ENCODE data around the gene MEN1. TPM values are rescaled to one million over a fixed set of nuclear protein-coding genes. Genes with fewer than 3 reads are reported as not detected.

The MEN1 gene
- total RNA-seq, 1 donor from 2014 or later: 8.7 TPM

- no peak for TF ChIP-seq CTCF (IDR thresholded peaks at IDR 0.05; ENCODE audit: borderline replicate concordance)
- Histone ChIP-seq H3K27me3 (ENCODE audit: low read depth) (no peaks in the 10 kb centered on the region), H3K9me3 (replicated peaks) (no peaks in the 10 kb centered on the region), H3K4me1 (peaks cover 14% of the 10 kb centered on the region), H3K36me3 (no peaks in the 10 kb centered on the region), H3K27ac (replicated peaks) (no peak overlapping the region), H3K4me3 (no peak overlapping the region)
- intact Hi-C loops (cut with micrococcal nuclease): no loop called here
- DNase-seq: no peak
Measured at GRCh38 chr11:64841592-64842365, 31.4 kb upstream of the MEN1 start.

- Histone ChIP-seq H3K27ac (replicated peaks) (no peak overlapping the region), H3K4me3 (no peak overlapping the region), H3K36me3 (no peaks in the 10 kb centered on the region), H3K4me1 (peaks cover 13% of the 10 kb centered on the region), H3K9me3 (replicated peaks) (no peaks in the 10 kb centered on the region), H3K27me3 (ENCODE audit: low read depth) (no peaks in the 10 kb centered on the region)
- no peak for DNase-seq
- TF ChIP-seq CTCF (IDR thresholded peaks at IDR 0.05; ENCODE audit: borderline replicate concordance): no peak
- intact Hi-C loops (cut with micrococcal nuclease): no loop called here
Measured at GRCh38 chr11:64839887-64840782, 29.8 kb upstream of the MEN1 start.

- Histone ChIP-seq H3K27ac (replicated peaks) (no peak overlapping the region), H3K27me3 (ENCODE audit: low read depth) (no peaks in the 10 kb centered on the region), H3K36me3 (no peaks in the 10 kb centered on the region), H3K9me3 (replicated peaks) (no peaks in the 10 kb centered on the region), H3K4me3 (no peak overlapping the region), H3K4me1 (peaks cover 5% of the 10 kb centered on the region)
- intact Hi-C loops (cut with micrococcal nuclease): no loop called here
- TF ChIP-seq CTCF (IDR thresholded peaks at IDR 0.05; ENCODE audit: borderline replicate concordance): no peak
- no peak for DNase-seq
Measured at GRCh38 chr11:64839335-64839734, 29.0 kb upstream of the MEN1 start.

GRCh38 chr11:64838600-64839334, 28.4 kb upstream of the MEN1 start:
- Histone ChIP-seq H3K27ac (replicated peaks) (no peak overlapping the region), H3K36me3 (no peaks in the 10 kb centered on the region), H3K4me3 (no peak overlapping the region), H3K27me3 (ENCODE audit: low read depth) (no peaks in the 10 kb centered on the region), H3K9me3 (replicated peaks) (no peaks in the 10 kb centered on the region), H3K4me1 (no peaks in the 10 kb centered on the region)
- intact Hi-C loops (cut with micrococcal nuclease): no loop called here
- no peak for TF ChIP-seq CTCF (IDR thresholded peaks at IDR 0.05; ENCODE audit: borderline replicate concordance)
- no peak for DNase-seq

GRCh38 chr11:64837887-64838351, 27.6 kb upstream of the MEN1 start:
- H3K4me1 ChIP-seq: no peaks in the 10 kb centered on the region
- TF ChIP-seq CTCF (IDR thresholded peaks at IDR 0.05; ENCODE audit: borderline replicate concordance): no peak
- intact Hi-C loops (cut with micrococcal nuclease): no loop called here
- H3K27me3 ChIP-seq (ENCODE audit: low read depth): no peaks in the 10 kb centered on the region
- H3K4me3 ChIP-seq: no peak overlapping the region
- H3K36me3 ChIP-seq: no peaks in the 10 kb centered on the region
- no peak overlapping the region for H3K27ac ChIP-seq (replicated peaks)
- no peak for DNase-seq
- no peaks in the 10 kb centered on the region for H3K9me3 ChIP-seq (replicated peaks)
